HepG2 (cell line): ENCODE data around the gene CYP2W1. TPM values are rescaled to one million over a fixed set of nuclear protein-coding genes. Genes with fewer than 3 reads are reported as not detected.
A peak's percentile ranks its signal among the peaks of the same experiment; 100 is the strongest.

Experiments
- AHR ChIP-seq: IDR thresholded peaks from 2 replicates; pipeline ENCODE4 v1.6.1; 2018; ENCODE audit warnings: missing genetic modification reagents, missing compliant biosample characterization
- CENPX ChIP-seq: sonication (generic); formaldehyde crosslinking; IDR thresholded peaks from 2 replicates; pipeline ENCODE4 v1.9.0; 2021; ENCODE audit warnings: mild to moderate bottlenecking, missing genetic modification reagents, moderate library complexity
- CREM ChIP-seq, 2 experiments: sonication (generic) in 1 of 2; formaldehyde crosslinking in 1 of 2; IDR thresholded peaks; 2 replicates each; pipeline versions ENCODE4 v1.4.0 to v1.6.1; 2016 to 2020; ENCODE audit warnings: antibody characterized with exemption in 1 of 2, mild to moderate bottlenecking in 1 of 2, missing genetic modification reagents in 1 of 2
- FIP1L1 ChIP-seq: fragments of 200-400 bp; formaldehyde crosslinking; IDR thresholded peaks from 2 replicates; pipeline ENCODE4 v1.6.1; 2018; ENCODE audit warnings: low read depth, mild to moderate bottlenecking, low read length, moderate library complexity, borderline replicate concordance; ENCODE audit not compliant: insufficient read depth
- GLMP ChIP-seq: sonication (generic); formaldehyde crosslinking; IDR thresholded peaks from 2 replicates; pipeline ENCODE4 v1.9.0; 2021; ENCODE audit warnings: missing genetic modification reagents, mild to moderate bottlenecking, borderline replicate concordance
- HDAC6 ChIP-seq: fragments of 200-600 bp; sonication (generic); IDR thresholded peaks from 2 replicates; pipeline ENCODE4 v1.7.0; 2017; ENCODE audit warnings: mild to moderate bottlenecking, antibody characterized with exemption, low read length, low read depth
- NR2F6 ChIP-seq, 2 experiments: IDR thresholded peaks; 2 replicates each; pipeline ENCODE4 v1.6.1; 2016; ENCODE audit warnings: antibody characterized with exemption in 1 of 2, mild to moderate bottlenecking in 1 of 2
- RFX1 ChIP-seq: fragments of 450-650 bp; IDR thresholded peaks from 2 replicates; pipeline ENCODE4 v1.6.1; 2017
- SSRP1 ChIP-seq: IDR thresholded peaks from 2 replicates; pipeline ENCODE4 v1.6.1; 2016; ENCODE audit warnings: control low read depth
- SUZ12 ChIP-seq: fragments of 150-350 bp; IDR thresholded peaks from 2 replicates; pipeline ENCODE4 v1.6.1; 2014; ENCODE audit warnings: low read depth, low read length
- ZBTB3 ChIP-seq: sonication (generic); formaldehyde crosslinking; IDR thresholded peaks from 2 replicates; pipeline ENCODE4 v1.4.0; 2020; ENCODE audit warnings: low read depth, mild to moderate bottlenecking, moderate library complexity, missing genetic modification reagents, borderline replicate concordance
- ZFP62 ChIP-seq: sonication (generic); formaldehyde crosslinking; IDR thresholded peaks from 2 replicates; pipeline ENCODE4 v1.4.0; 2020; ENCODE audit warnings: missing genetic modification reagents
- ZNF232 ChIP-seq: sonication (generic); formaldehyde crosslinking; IDR thresholded peaks from 2 replicates; pipeline ENCODE4 v1.4.0; 2020; ENCODE audit warnings: missing genetic modification reagents, borderline replicate concordance
- ZNF318 ChIP-seq: sonication (generic); formaldehyde crosslinking; IDR thresholded peaks from 2 replicates; pipeline ENCODE4 v1.4.0; 2020; ENCODE audit warnings: mild to moderate bottlenecking, missing genetic modification reagents
- ZNF382 ChIP-seq: sonication (generic); formaldehyde crosslinking; IDR thresholded peaks from 2 replicates; pipeline ENCODE4 v1.5.0; 2020; ENCODE audit warnings: missing genetic modification reagents, mild to moderate bottlenecking, borderline replicate concordance
- ZNF563 ChIP-seq: sonication (generic); formaldehyde crosslinking; IDR thresholded peaks from 2 replicates; pipeline ENCODE4 v1.8.0; 2022; ENCODE audit warnings: mild to moderate bottlenecking, moderate library complexity, missing genetic modification reagents
- ZNF564 ChIP-seq: sonication (generic); formaldehyde crosslinking; IDR thresholded peaks from 2 replicates; pipeline ENCODE4 v1.8.1; 2023; ENCODE audit warnings: mild to moderate bottlenecking, missing genetic modification reagents
- ZNF75D ChIP-seq: sonication (generic); formaldehyde crosslinking; IDR thresholded peaks from 2 replicates; pipeline ENCODE4 v1.8.1; 2023; ENCODE audit warnings: missing genetic modification reagents, mild to moderate bottlenecking, borderline replicate concordance
- ZNF790 ChIP-seq: sonication (generic); formaldehyde crosslinking; IDR thresholded peaks from 2 replicates; pipeline ENCODE4 v1.8.0; 2022; ENCODE audit warnings: missing genetic modification reagents, mild to moderate bottlenecking, borderline replicate concordance
- ZNF891 ChIP-seq: sonication (generic); formaldehyde crosslinking; IDR thresholded peaks from 2 replicates; pipeline ENCODE4 v1.5.0; 2020; ENCODE audit warnings: mild to moderate bottlenecking, missing genetic modification reagents
- ZSCAN29 ChIP-seq: sonication (generic); formaldehyde crosslinking; conservative IDR thresholded peaks from 2 replicates; pipeline ENCODE4 v1.4.0; 2020; ENCODE audit warnings: mild to moderate bottlenecking, missing genetic modification reagents
- polyA plus RNA-seq, 8 experiments: library from polyadenylated mRNA; depleted of rRNA in 3 of 8; stranded (reverse) in 7 of 8; unstranded in 1 of 8; fragments of >200 nt; fragmentation: Illumina TruSeq in 4 of 8; extraction: Trizol in 4 of 8; gene quantifications; 2 replicates each; pipeline versions ENCODE4 v1.2.1 to v1.2.3, GENCODE V29; 2011 to 2016; ENCODE audit warnings: low read depth in 4 of 8, missing spikeins in 1 of 8, mixed read lengths in 1 of 8; ENCODE audit not compliant: insufficient read depth in 1 of 8
- total RNA-seq, 5 experiments: library from RNA; depleted of rRNA; stranded (reverse); fragments of >200 nt; fragmentation: Illumina TruSeq; extraction: Trizol; gene quantifications; 2 replicates each; pipeline ENCODE4 v1.2.3, GENCODE V29; 2016; ENCODE audit warnings: low read depth in 1 of 5

Gene CYP2W1
- total and polyA plus RNA-seq, 2 of the 13 experiments (the other 11 are each of a cell fraction or from before 2014, with no cell fraction given), result 19.5 to 31.7 TPM

GRCh38 chr7:957418-958220 lies 25.4 kb upstream of the CYP2W1 start (continued):
- no peak for TF ChIP-seq ZNF318 (CRISPR knock-in tag)
- no peak for TF ChIP-seq CENPX (CRISPR knock-in tag)
- no peak for TF ChIP-seq HDAC6
- peak; percentile 99 for TF ChIP-seq ZNF790
- no peak for TF ChIP-seq SUZ12
- TF ChIP-seq ZNF232, result peak; percentile 93
- TF ChIP-seq FIP1L1, result 0 out of 2 replicates have a peak, but pooled peaks have one; percentile 56
- TF ChIP-seq ZNF891 (CRISPR knock-in tag), result no peak; the same call in 1 of the 2 replicates
- 0 out of 2 replicates have a peak, but pooled peaks have one; percentile 64 for TF ChIP-seq ZNF564
- no peak for TF ChIP-seq CREM (IDR thresholded peaks at IDR 0.05)
- TF ChIP-seq CREM (CRISPR knock-in tag; IDR thresholded peaks at IDR 0.05), result no peak; the same call in 1 of the 2 replicates
- no peak for TF ChIP-seq RFX1
- TF ChIP-seq ZFP62, result no peak
- TF ChIP-seq ZNF563, result peak; percentile 96
- TF ChIP-seq ZNF382, result no peak
- TF ChIP-seq GLMP (CRISPR knock-in tag), result no peak
- TF ChIP-seq ZBTB3 (CRISPR knock-in tag), result no peak
- TF ChIP-seq ZNF75D (CRISPR knock-in tag), result no peak
- TF ChIP-seq SSRP1 (CRISPR knock-in tag), result no peak
- no peak for TF ChIP-seq NR2F6 (IDR thresholded peaks at IDR 0.05)
- TF ChIP-seq NR2F6 (CRISPR knock-in tag; IDR thresholded peaks at IDR 0.05), result 0 out of 2 replicates have a peak, but pooled peaks have one; percentile 3
- TF ChIP-seq ZSCAN29 (CRISPR knock-in tag), result peak; percentile 62; the same call in 1 of the 2 replicates
- peak; percentile 71 for TF ChIP-seq AHR (CRISPR knock-in tag)
